ENCODE results near the gene ATG9B. TPM values are rescaled to one million over a fixed set of nuclear protein-coding genes. Genes with fewer than 3 reads are reported as not detected.

Gene ATG9B
- total and polyA plus RNA-seq, 2 donors (not counting 3 experiments of a cell fraction or from before 2014, with no cell fraction given) = 0.04 TPM; not detected in 1

DNA sequence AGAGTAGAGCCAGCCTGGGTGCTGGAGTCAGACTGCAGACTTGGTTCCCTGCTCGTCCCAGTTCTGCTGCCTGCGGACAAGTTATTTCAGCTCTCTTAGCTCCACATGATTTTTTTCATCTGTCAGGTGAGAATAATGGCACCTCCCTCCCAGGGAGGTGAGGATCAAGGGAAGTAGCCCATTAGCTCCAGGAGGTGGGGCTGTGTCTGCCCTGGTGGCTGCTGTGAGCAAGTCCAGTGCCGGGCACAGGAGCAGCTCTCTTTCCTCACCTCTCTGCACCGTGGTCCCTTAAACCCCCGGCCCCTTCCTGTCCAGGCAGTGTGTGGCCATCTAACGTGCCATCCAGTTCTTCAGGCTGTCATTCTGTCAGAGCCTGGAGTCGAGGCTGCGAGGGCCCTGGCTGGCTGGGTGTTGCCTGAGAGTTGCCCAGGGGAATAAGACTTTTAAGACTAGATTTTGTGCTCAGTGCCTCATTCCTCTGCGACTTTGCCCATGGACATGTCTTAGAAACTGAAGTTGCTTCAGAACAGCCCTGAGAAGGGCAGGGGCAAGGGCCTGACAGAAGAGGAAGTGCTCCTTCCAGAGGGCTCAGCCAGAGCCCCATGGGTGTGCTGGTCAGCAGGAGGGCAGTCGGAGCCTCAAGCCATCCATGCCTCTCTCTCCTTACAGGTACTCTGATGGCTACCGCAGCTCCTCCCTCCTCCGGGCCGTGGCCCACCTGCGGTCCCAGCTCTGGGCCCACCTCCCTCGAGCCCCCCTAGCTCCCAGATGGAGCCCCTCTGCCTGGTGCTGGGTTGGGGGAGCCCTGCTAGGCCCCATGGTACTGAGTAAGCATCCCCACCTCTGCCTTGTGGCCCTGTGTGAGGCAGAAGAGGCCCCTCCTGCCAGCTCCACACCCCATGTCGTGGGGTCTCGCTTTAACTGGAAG lies 8.9 kb upstream of the ATG9B start:
- Histone ChIP-seq H2AFZ (ENCODE audit: low read depth, low read length) (no peak overlapping the region), H3K9me1 (replicated peaks; ENCODE audit: control insufficient read depth, extremely low read depth, insufficient read depth, low read length) (no peaks in the 10 kb centered on the region), H3K4me3 (replicated peaks in 1 of 3; ENCODE audit: insufficient read depth in 1 of 3, low read depth in 1 of 3, low read length in 3 of 3) (no peak overlapping the region), H3K36me3 (ENCODE audit: control insufficient read depth in 2 of 2, extremely low read depth in 1 of 2, insufficient read depth in 2 of 2, low read length in 2 of 2) (peaks cover 0 to 17% of the 10 kb centered on the region in 2 experiments), H3K9me3 (replicated peaks; ENCODE audit: control insufficient read depth, insufficient read depth, low read length) (no peaks in the 10 kb centered on the region), H3K27ac (ENCODE audit: insufficient read depth, low read depth, low read length) (no peak overlapping the region), H3K27me3 (ENCODE audit: control insufficient read depth in 2 of 2, insufficient read depth in 2 of 2, low read length in 2 of 2) (no peaks in the 10 kb centered on the region), H3K9ac (replicated peaks; ENCODE audit: extremely low read depth, insufficient read depth, low read length) (no peak overlapping the region), H3K4me1 (ENCODE audit: control insufficient read depth, extremely low read depth, insufficient read depth, low read length) (peaks cover 10% of the 10 kb centered on the region), H4K20me1 (replicated peaks; ENCODE audit: control insufficient read depth, extremely low read depth, insufficient read depth, low read length) (no peaks in the 10 kb centered on the region), H3K79me2 (ENCODE audit: control insufficient read depth, insufficient read depth, low read length) (no peaks in the 10 kb centered on the region), H3K4me2 (ENCODE audit: insufficient read depth, low read length) (no peak overlapping the region)
- no peak for DNase-seq (ENCODE audit: low read depth, low spot score)
- intact Hi-C loops (cut with micrococcal nuclease) = no loop called here
- ChIA-PET CTCF (interaction anchor here (1.1 to 1.7 kb wide), 2 partner anchors 15 to 91 kb away, joined by 5 to 8 read pairs; no protein-coding TSS in a partner anchor), POLR2A (no interaction called here)
- FAIRE-seq = no peak
- TF ChIP-seq, protein P1, sequence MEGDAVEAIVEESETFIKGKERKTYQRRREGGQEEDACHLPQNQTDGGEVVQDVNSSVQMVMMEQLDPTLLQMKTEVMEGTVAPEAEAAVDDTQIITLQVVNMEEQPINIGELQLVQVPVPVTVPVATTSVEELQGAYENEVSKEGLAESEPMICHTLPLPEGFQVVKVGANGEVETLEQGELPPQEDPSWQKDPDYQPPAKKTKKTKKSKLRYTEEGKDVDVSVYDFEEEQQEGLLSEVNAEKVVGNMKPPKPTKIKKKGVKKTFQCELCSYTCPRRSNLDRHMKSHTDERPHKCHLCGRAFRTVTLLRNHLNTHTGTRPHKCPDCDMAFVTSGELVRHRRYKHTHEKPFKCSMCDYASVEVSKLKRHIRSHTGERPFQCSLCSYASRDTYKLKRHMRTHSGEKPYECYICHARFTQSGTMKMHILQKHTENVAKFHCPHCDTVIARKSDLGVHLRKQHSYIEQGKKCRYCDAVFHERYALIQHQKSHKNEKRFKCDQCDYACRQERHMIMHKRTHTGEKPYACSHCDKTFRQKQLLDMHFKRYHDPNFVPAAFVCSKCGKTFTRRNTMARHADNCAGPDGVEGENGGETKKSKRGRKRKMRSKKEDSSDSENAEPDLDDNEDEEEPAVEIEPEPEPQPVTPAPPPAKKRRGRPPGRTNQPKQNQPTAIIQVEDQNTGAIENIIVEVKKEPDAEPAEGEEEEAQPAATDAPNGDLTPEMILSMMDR (IDR thresholded peaks at IDR 0.05; ENCODE audit: extremely low read depth in 1 of 2, insufficient read depth in 1 of 2, low read depth in 1 of 2, low read length in 2 of 2) = no peak
- TF ChIP-seq GATA2 (IDR thresholded peaks at IDR 0.05; ENCODE audit: insufficient read depth, insufficient read length, low read depth, low read length) (no peak), JUN (IDR thresholded peaks at IDR 0.05; ENCODE audit: borderline replicate concordance, insufficient read depth, insufficient read length, low read depth) (no peak), MYC (IDR thresholded peaks at IDR 0.05; ENCODE audit: low read depth, low read length) (no peak), EZH2 (IDR thresholded peaks at IDR 0.05; ENCODE audit: borderline replicate concordance, low read depth, low read length, severe bottlenecking) (no peak), FOS (IDR thresholded peaks at IDR 0.05; ENCODE audit: borderline replicate concordance, insufficient read depth, low read length) (no peak), POLR2AphosphoS5 (IDR thresholded peaks at IDR 0.05; ENCODE audit: insufficient read depth, low read depth, low read length) (no peak), MAX (IDR thresholded peaks at IDR 0.05; ENCODE audit: insufficient read depth, insufficient read length) (no peak), POLR2A (IDR thresholded peaks at IDR 0.05; ENCODE audit: low read depth, low read length) (no peak)
- no TSS peak for BruUV-seq (replicated peaks)
- dilution Hi-C loops (cut with MboI; ENCODE audit: extremely low pct_ligation_motif_present, low sequenced_read_pairs) = no loop called here
